Astrocyte (in vitro differentiated cells and primary cell): ENCODE measurements around the gene PBX1. TPM values are rescaled to one million over a fixed set of nuclear protein-coding genes. Genes with fewer than 3 reads are reported as not detected.

Experiments used
- DNase-seq: peaks from one replicate; pipeline ENCODE4 v3.0.0-alpha.2; 2010; ENCODE audit warnings: low read depth
- FAIRE-seq: peaks from 2 replicates; lab custom pipeline; 2011; peaks lifted over from hg19 to GRCh38; lab: Jason Lieb, UNC
- H2AFZ ChIP-seq: 2 replicates; pipeline ENCODE4 v1.6.0; 2012; ENCODE audit warnings: low read depth, low read length, inconsistent platforms
- H3K27ac ChIP-seq: 2 replicates; pipeline ENCODE4 v1.5.1; 2011; ENCODE audit warnings: low read depth, low read length, inconsistent platforms
- H3K27me3 ChIP-seq: 2 replicates; pipeline ENCODE4 v1.6.0; 2011; ENCODE audit warnings: low read length, inconsistent platforms; ENCODE audit not compliant: insufficient read depth
- H3K36me3 ChIP-seq: 2 replicates; pipeline ENCODE4 v1.5.1; 2011; ENCODE audit warnings: low read length, inconsistent platforms; ENCODE audit not compliant: insufficient read depth
- H3K4me1 ChIP-seq: 2 replicates; pipeline ENCODE4 v1.5.1; 2011; ENCODE audit warnings: low read length, inconsistent platforms; ENCODE audit not compliant: insufficient read depth
- H3K4me2 ChIP-seq: 2 replicates; pipeline ENCODE4 v1.6.0; 2012; ENCODE audit warnings: low read length, inconsistent platforms
- H3K4me3 ChIP-seq: 2 replicates; pipeline ENCODE4 v1.5.1; 2011; ENCODE audit warnings: low read depth, mild to moderate bottlenecking, low read length, inconsistent platforms; ENCODE audit not compliant: insufficient read depth
- H3K79me2 ChIP-seq: 2 replicates; pipeline ENCODE4 v1.6.0; 2012; ENCODE audit warnings: mild to moderate bottlenecking, low read length, inconsistent platforms; ENCODE audit not compliant: insufficient read depth
- H3K9ac ChIP-seq: 2 replicates; pipeline ENCODE4 v1.6.0; 2012; ENCODE audit warnings: mild to moderate bottlenecking, low read length, inconsistent platforms
- H3K9me3 ChIP-seq: 2 replicates; pipeline ENCODE4 v1.5.1; 2012; ENCODE audit warnings: low read depth, mild to moderate bottlenecking, low read length, inconsistent platforms; ENCODE audit not compliant: insufficient read depth
- H4K20me1 ChIP-seq: 2 replicates; pipeline ENCODE4 v1.6.0; 2012; ENCODE audit warnings: low read length, inconsistent platforms; ENCODE audit not compliant: insufficient read depth
- H3K27ac Mint-ChIP-seq: one replicate; pipeline ENCODE4 v1.8.0; 2021; ENCODE audit warnings: mild to moderate bottlenecking, mixed read lengths; ENCODE audit not compliant: unreplicated experiment
- H3K27me3 Mint-ChIP-seq: one replicate; pipeline ENCODE4 v1.8.0; 2021; ENCODE audit warnings: low read depth, mixed read lengths; ENCODE audit not compliant: unreplicated experiment
- H3K36me3 Mint-ChIP-seq: one replicate; pipeline ENCODE4 v1.8.0; 2021; ENCODE audit warnings: low read depth, mixed read lengths; ENCODE audit not compliant: unreplicated experiment
- H3K4me1 Mint-ChIP-seq: one replicate; pipeline ENCODE4 v1.8.0; 2021; ENCODE audit warnings: low read depth, mixed read lengths; ENCODE audit not compliant: unreplicated experiment
- H3K4me3 Mint-ChIP-seq: one replicate; pipeline ENCODE4 v1.8.0; 2021; ENCODE audit warnings: mild to moderate bottlenecking, moderate library complexity, mixed read lengths; ENCODE audit not compliant: unreplicated experiment
- H3K9me3 Mint-ChIP-seq: one replicate; pipeline ENCODE4 v1.8.0; 2021; ENCODE audit warnings: mild to moderate bottlenecking, mixed read lengths; ENCODE audit not compliant: unreplicated experiment
- EZH2 ChIP-seq: IDR thresholded peaks from 2 replicates; pipeline ENCODE4 v1.6.1; 2012; ENCODE audit warnings: mild to moderate bottlenecking, low read length, inconsistent platforms; ENCODE audit not compliant: insufficient read depth
- total RNA-seq: library from RNA; stranded (reverse); gene quantifications from 2 replicates; pipeline ENCODE4 v1.2.1, GENCODE V29; 2021
- TF ChIP-seq, protein P1 (sequence below): IDR thresholded peaks from 2 replicates; pipeline ENCODE4 v1.5.1; 2011; ENCODE audit warnings: low read depth, mild to moderate bottlenecking, inconsistent platforms, low read length, moderate library complexity; ENCODE audit not compliant: insufficient read depth

PBX1 gene
- total RNA-seq, 1 donor from 2014 or later, result 37.2 TPM

GRCh38 chr1:164619006-164619784 is 60.2 kb downstream of the PBX1 start:
- no peaks in the 10 kb centered on the region for H3K9me3 ChIP-seq
- no peaks in the 10 kb centered on the region for H3K79me2 ChIP-seq
- no peaks in the 10 kb centered on the region for H3K9me3 Mint-ChIP-seq
- H2AFZ ChIP-seq, result no peak overlapping the region
- H3K4me2 ChIP-seq, result no peak overlapping the region
- H3K27me3 ChIP-seq, result no peaks in the 10 kb centered on the region
- no peak overlapping the region for H3K27ac ChIP-seq
- H4K20me1 ChIP-seq, result peaks cover 6% of the 10 kb centered on the region
- FAIRE-seq (no peak), DNase-seq (no peak)
- no peaks in the 10 kb centered on the region for H3K36me3 ChIP-seq
- H3K27ac Mint-ChIP-seq, result no peak overlapping the region
- H3K27me3 Mint-ChIP-seq, result no peaks in the 10 kb centered on the region
- no peak overlapping the region for H3K4me3 ChIP-seq
- peaks cover 2% of the 10 kb centered on the region for H3K36me3 Mint-ChIP-seq
- TF ChIP-seq EZH2, result no peak
- TF ChIP-seq, protein P1, sequence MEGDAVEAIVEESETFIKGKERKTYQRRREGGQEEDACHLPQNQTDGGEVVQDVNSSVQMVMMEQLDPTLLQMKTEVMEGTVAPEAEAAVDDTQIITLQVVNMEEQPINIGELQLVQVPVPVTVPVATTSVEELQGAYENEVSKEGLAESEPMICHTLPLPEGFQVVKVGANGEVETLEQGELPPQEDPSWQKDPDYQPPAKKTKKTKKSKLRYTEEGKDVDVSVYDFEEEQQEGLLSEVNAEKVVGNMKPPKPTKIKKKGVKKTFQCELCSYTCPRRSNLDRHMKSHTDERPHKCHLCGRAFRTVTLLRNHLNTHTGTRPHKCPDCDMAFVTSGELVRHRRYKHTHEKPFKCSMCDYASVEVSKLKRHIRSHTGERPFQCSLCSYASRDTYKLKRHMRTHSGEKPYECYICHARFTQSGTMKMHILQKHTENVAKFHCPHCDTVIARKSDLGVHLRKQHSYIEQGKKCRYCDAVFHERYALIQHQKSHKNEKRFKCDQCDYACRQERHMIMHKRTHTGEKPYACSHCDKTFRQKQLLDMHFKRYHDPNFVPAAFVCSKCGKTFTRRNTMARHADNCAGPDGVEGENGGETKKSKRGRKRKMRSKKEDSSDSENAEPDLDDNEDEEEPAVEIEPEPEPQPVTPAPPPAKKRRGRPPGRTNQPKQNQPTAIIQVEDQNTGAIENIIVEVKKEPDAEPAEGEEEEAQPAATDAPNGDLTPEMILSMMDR, result no peak
- no peaks in the 10 kb centered on the region for H3K4me1 ChIP-seq
- no peak overlapping the region for H3K9ac ChIP-seq
- H3K4me1 Mint-ChIP-seq, result peaks cover 5% of the 10 kb centered on the region
- H3K4me3 Mint-ChIP-seq, result no peak overlapping the region

GRCh38 chr1:164622068-164622845 is 63.3 kb downstream of the PBX1 start:
- H3K9me3 Mint-ChIP-seq, result no peaks in the 10 kb centered on the region
- Histone ChIP-seq H3K27ac (no peak overlapping the region), H3K27me3 (no peaks in the 10 kb centered on the region), H3K36me3 (no peaks in the 10 kb centered on the region), H3K4me3 (no peak overlapping the region), H4K20me1 (peaks cover 10% of the 10 kb centered on the region), H2AFZ (no peak overlapping the region), H3K4me1 (no peaks in the 10 kb centered on the region), H3K9me3 (no peaks in the 10 kb centered on the region), H3K9ac (no peak overlapping the region), H3K79me2 (no peaks in the 10 kb centered on the region), H3K4me2 (no peak overlapping the region)
- H3K4me1 Mint-ChIP-seq, result peaks cover 7% of the 10 kb centered on the region
- DNase-seq (no peak), FAIRE-seq (no peak)
- TF ChIP-seq EZH2, result no peak
- TF ChIP-seq, protein P1, result no peak
- H3K27ac Mint-ChIP-seq, result no peak overlapping the region
- H3K36me3 Mint-ChIP-seq, result peaks cover 2% of the 10 kb centered on the region
- no peaks in the 10 kb centered on the region for H3K27me3 Mint-ChIP-seq
- H3K4me3 Mint-ChIP-seq, result no peak overlapping the region
